Activated T-cell treated with anti-CD3 and anti-CD28 coated beads for 1 hour (primary cell): Measurements from ENCODE around the gene CYSRT1.

ENCODE experiments used
- DNase-seq: peaks from one replicate; pipeline ENCODE4 v3.0.0-alpha.2; 2020; ENCODE audit warnings: low read depth

Gene CYSRT1

GRCh38 chr9:137227054-137227852, 2.3 kb downstream of the CYSRT1 start, which contains the start of gene RNF224:
Gene RNF224 (plus strand): TSS chr9:137227502. CDS start chr9:137228336, 834 bp downstream.
- DNase-seq: peak; percentile 74

GRCh38 chr9:137227853-137228505, 3.0 kb downstream of the CYSRT1 start:
- DNase-seq: no peak

DNA sequence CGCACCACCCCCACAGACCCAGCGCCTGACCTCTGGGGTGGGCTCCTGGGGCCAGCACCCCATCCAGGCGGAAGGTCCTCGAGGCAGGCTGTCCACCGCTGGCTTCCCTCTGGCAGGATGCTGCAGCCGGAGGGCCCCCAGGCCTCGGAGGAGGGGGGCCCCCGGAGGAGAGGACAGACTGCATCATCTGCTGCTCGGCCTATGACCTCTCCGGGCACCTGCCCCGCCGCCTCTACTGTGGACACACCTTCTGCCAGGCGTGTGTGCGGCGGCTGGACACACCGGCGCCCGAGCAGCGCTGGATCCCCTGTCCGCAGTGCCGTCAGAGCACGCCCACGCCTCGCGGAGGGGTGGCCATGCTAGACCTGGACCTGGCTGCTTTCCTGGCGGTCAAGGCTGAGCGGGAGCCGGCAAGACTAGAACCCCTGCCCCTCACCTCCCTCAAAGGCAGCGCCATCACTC, 3.6 kb downstream of the CYSRT1 start:
- DNase-seq: no peak

- no peak for DNase-seq
Observed at GRCh38 chr9:137228968-137229896, 4.3 kb downstream of the CYSRT1 start.

DNA sequence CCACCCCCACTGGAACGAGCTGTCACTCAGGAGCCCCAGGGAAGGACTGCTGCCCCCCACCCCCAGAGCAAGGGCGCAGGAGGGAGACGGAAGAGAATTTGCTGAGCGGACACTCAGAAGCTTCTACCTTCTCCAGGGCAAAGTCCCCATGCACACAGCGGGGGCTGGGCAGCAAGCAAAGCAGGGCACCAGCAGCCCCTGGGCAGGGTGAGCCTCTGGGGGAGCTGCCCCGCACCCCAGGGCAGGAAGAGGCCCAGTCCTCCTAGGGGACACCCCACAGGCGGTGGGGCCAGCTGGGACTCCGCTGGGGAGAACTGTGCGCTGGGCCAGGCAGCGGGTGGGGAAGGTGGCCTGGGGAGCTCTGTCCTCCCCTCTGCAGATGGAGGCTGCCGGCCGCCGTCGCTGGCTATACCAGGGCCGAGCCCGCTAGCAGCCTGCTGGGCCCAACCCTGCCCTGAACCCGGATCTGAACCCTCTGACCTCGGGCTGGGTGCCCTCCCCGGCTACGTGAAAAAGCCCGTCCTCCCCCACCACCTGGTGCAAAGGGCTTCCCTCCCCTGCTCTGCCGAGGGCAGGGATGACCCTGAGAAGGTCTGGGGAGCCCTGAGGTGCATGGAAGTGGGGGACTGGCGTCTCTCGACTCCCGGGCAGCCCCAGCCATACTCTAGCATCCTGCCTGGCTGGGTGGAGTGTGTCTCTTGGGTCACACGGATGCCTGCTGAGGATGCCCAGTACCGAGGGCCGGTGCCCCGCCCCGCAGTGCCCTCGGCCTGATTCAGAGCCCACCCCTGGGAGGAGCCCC, 5.1 kb downstream of the CYSRT1 start:
- DNase-seq: no peak

DNA sequence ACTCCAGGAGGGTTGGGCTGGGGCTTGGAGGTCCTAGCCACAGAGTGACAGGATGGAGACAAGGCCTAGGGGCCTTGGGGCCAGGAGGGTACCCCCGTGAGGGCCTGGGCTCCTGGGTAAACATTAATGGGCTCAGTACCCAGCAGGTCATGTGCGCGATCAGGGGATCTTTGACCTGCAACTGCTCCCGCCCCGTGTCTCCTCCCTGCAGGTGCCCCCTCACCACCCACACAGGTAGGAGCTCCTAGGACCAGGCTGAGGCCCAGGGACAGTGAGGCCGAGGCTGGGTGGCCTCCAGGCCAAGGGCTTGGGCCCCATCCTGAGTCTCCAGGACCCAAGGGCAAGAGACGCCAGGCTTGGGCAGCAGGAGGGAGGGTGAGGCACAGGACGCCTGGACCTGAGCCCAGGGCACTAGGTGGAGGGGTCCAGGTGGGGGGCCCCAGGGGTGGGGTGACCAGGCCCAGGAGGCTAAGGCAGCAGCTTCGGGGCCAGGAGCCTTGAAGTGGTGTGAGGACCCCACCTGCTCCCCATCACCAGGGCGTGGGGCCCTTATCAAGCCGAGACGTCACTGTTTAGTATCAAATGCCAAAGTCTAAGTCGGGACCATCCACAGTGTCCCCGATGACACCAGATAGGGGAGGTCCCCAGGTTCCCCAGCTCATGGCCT, 5.9 kb downstream of the CYSRT1 start, which contains the start of gene SLC34A3:
TSS of gene SLC34A3 (plus strand) at position 197 of the 667 bp plus-strand sequence. CDS start 802 bp downstream, outside the sequence.
- DNase-seq: no peak

DNA sequence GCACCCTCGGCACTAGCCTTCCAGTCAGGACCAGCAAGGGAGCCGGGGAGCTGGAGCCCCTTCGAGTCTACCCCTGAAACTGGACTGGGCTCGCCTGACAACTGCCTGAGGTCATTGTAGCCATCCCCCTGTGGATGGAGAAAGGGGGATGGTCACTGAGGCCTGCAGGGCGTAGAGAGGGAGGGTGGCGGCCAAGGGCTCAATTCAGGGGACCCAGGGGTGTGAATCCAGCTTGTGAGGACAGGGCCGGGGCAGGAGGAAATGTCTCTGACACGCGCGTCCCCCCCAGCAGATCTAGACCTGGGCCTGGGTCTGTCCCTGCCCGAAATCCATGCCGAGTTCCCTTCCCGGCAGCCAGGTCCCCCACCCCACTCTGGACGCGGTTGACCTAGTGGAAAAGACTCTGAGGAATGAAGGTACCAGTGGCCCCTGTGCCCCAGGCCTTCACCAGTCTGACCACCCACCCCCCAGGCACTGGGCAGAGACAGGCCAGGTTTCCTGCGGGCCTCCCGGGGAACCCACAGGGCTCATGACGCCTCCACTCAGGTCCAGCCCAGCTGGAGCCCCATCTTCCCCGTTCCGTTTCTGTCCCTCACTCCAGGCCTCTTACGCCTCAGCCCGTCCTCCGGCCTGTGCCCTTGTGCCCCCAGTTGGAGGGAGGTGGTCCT, 6.5 kb downstream of the CYSRT1 start:
- no peak for DNase-seq

- no peak for DNase-seq
Observed at GRCh38 chr9:137232101-137232500, 7.1 kb downstream of the CYSRT1 start.

GRCh38 chr9:137232510-137232909, 7.5 kb downstream of the CYSRT1 start:
- DNase-seq: no peak

DNA sequence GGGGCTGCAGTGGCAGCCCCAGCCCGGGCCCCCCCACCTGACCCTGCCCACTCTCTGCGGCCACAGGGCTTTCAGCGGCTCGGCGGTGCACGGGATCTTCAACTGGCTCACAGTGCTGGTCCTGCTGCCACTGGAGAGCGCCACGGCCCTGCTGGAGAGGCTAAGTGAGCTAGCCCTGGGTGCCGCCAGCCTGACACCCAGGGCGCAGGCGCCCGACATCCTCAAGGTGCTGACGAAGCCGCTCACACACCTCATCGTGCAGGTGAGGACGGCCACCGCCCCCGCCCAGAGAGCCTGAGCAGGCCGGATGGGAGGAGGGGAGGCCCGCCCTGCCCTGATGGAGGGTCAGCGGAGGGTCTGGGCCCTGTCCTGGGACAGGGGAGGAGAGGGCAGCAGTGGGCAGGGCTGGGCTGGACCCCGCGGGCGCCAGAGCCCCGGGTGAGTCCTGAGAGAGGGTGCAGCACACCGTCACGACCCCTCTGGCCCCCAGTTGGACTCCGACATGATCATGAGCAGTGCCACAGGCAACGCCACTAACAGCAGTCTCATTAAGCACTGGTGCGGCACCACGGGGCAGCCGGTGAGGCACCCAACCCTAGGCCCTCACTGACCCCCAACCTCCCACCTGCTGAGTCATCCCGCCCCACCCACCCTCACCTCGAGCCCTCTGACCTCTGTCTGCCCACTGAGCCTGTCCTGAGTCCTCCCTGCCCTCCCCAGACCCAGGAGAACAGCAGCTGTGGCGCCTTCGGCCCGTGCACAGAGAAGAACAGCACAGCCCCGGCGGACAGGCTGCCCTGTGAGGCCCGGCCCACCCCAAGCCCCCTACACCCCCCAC, 8.4 kb downstream of the CYSRT1 start:
- no peak for DNase-seq

DNA sequence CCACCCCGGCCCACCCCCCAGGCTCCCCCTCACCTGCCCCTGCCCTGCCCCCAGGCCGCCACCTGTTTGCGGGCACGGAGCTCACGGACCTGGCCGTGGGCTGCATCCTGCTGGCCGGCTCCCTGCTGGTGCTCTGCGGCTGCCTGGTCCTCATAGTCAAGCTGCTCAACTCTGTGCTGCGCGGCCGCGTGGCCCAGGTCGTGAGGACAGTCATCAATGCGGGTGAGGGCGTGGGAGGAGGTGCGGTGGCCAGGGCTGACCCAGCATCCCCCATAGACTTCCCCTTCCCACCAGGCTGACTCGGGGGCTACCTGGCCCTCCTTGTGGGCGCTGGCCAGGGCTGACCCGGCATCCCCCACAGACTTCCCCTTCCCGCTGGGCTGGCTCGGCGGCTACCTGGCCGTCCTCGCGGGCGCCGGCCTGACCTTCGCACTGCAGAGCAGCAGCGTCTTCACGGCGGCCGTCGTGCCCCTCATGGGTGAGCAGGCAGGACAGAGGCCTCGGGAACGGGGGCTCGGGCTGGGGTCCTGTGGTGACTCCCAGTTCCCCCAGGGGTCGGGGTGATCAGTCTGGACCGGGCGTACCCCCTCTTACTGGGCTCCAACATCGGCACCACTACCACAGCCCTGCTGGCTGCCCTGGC, 9.2 kb downstream of the CYSRT1 start:
- DNase-seq: no peak

GRCh38 chr9:137234758-137235423, 9.9 kb downstream of the CYSRT1 start:
- DNase-seq: no peak

- DNase-seq: no peak
Observed at GRCh38 chr9:137235424-137236237, 10.7 kb downstream of the CYSRT1 start.

DNA sequence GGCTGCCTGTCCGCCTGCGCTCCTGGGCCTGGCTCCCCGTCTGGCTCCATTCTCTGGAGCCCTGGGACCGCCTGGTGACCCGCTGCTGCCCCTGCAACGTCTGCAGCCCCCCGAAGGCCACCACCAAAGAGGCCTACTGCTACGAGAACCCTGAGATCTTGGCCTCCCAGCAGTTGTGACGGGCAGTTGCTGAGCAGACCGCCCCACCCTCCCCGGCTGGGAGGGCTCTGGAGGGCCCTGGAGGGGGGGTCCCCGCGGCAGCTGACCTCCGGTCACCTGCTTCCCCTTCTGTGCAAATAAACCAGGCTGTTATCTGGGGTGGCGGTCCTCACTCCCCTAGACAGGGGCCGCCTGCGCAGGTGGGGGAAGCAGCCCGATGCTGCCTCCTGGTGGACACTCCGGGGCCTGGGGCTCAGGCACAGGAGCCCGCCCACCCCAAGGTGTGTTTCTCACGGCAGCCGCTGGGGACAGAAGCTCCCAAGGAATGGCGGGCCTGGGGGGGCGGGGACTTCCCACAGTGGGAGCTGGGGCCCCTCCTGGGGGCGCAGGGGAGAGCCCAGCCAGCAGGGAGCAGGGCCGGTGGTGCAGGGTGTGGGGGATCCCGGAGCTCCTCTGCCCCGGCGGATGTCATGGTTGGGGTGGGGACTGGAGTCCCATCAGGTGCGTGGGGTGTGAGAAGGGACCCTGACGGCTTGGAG, 11.4 kb downstream of the CYSRT1 start:
- peak; percentile 90 for DNase-seq

DNA sequence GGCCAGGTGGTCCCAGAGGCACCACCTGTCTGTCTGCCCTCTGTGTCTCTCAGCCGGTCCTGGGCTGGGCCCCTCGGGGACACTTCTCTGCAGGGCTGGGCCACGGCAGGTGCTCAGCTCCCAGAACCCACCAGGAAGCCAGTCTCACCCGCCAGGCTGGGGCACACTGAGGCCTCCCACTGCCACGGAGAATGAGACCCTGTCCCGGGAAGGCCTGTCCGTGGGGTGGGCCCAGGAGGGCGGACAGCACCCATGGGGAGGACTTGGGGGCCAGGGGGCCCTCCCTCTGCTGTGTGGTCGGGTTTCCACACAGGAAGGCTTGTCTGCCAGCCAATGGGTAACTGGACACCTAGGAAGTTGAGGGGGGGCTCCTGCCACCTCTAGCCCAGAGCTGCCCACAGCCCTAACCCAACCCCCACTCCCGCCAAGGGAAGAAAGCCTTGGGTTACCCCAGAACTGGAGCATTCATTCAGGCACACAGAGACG, 12.0 kb downstream of the CYSRT1 start:
- no peak for DNase-seq
